HG02973 (cell line): ENCODE data around the gene LCN9.

Source experiments
- ATAC-seq: cut with Tn5 transposase; IDR thresholded peaks from one replicate; pipeline ENCODE4 v1.9.1; 2021; ENCODE audit warnings: moderate library complexity; ENCODE audit not compliant: unreplicated experiment

The LCN9 gene

GRCh38 chr9:135716045-135716444 is 52.9 kb downstream of the LCN9 start:
- no peak for ATAC-seq
